NCI-H146 (cell line): Measurements from ENCODE around the gene SERPINA4.

Experiments used
- DNase-seq: peaks from one replicate; lab custom pipeline; 2025; lab: John Stamatoyannopoulos, UW

Gene SERPINA4

GRCh38 chr14:94542811-94543440 lies 18.3 kb upstream of the SERPINA4 start:
- no peak for DNase-seq

GRCh38 chr14:94543449-94544124 lies 17.7 kb upstream of the SERPINA4 start:
- DNase-seq = no peak

GRCh38 chr14:94544726-94545125 lies 16.5 kb upstream of the SERPINA4 start:
- no peak for DNase-seq

- no peak for DNase-seq
These were observed 16.0 kb upstream of the SERPINA4 start for GRCh38 chr14:94545131-94545841.

GRCh38 chr14:94547151-94547680 lies 14.0 kb upstream of the SERPINA4 start:
- no peak for DNase-seq

GRCh38 chr14:94547726-94548125 lies 13.5 kb upstream of the SERPINA4 start:
- no peak for DNase-seq

- DNase-seq = no peak
These were observed 12.9 kb upstream of the SERPINA4 start for GRCh38 chr14:94548131-94548998.

- DNase-seq = no peak
These were observed 11.9 kb upstream of the SERPINA4 start for GRCh38 chr14:94548999-94549985.

GRCh38 chr14:94550041-94550440 lies 11.2 kb upstream of the SERPINA4 start:
- DNase-seq = no peak

- DNase-seq = no peak
These were observed 5.3 kb upstream of the SERPINA4 start for GRCh38 chr14:94555991-94556390.

- DNase-seq = no peak
These were observed 3.9 kb upstream of the SERPINA4 start for GRCh38 chr14:94557327-94557726.

- no peak for DNase-seq
These were observed 2.4 kb upstream of the SERPINA4 start for GRCh38 chr14:94558842-94559241.

- no peak for DNase-seq
These were observed 1.5 kb upstream of the SERPINA4 start for GRCh38 chr14:94559638-94560290.

- DNase-seq = no peak
These were observed 964 bp upstream of the SERPINA4 start for GRCh38 chr14:94560291-94560665.

GRCh38 chr14:94561656-94562010 lies 391 bp downstream of the SERPINA4 start:
- no peak for DNase-seq

- DNase-seq = no peak
These were observed 780 bp downstream of the SERPINA4 start for GRCh38 chr14:94562022-94562421.

GRCh38 chr14:94562941-94563883 lies 2.0 kb downstream of the SERPINA4 start:
- no peak for DNase-seq

- no peak for DNase-seq
These were observed 3.1 kb downstream of the SERPINA4 start for GRCh38 chr14:94564381-94564780.

GRCh38 chr14:94568186-94568585 lies 6.9 kb downstream of the SERPINA4 start:
- DNase-seq = no peak
